Anterior cingulate cortex (tissue), 58 donors: ENCODE results near the gene EDNRB.
"Not testable (repeated sequence)": the region's sequence is repeated elsewhere in the genome, so short reads cannot be mapped to it uniquely, and the experiment has no call there.

Source experiments
- DNase-seq, 58 donors: peaks; one replicate each; lab custom pipeline; 2025; lab: John Stamatoyannopoulos, UW

The EDNRB gene

DNA sequence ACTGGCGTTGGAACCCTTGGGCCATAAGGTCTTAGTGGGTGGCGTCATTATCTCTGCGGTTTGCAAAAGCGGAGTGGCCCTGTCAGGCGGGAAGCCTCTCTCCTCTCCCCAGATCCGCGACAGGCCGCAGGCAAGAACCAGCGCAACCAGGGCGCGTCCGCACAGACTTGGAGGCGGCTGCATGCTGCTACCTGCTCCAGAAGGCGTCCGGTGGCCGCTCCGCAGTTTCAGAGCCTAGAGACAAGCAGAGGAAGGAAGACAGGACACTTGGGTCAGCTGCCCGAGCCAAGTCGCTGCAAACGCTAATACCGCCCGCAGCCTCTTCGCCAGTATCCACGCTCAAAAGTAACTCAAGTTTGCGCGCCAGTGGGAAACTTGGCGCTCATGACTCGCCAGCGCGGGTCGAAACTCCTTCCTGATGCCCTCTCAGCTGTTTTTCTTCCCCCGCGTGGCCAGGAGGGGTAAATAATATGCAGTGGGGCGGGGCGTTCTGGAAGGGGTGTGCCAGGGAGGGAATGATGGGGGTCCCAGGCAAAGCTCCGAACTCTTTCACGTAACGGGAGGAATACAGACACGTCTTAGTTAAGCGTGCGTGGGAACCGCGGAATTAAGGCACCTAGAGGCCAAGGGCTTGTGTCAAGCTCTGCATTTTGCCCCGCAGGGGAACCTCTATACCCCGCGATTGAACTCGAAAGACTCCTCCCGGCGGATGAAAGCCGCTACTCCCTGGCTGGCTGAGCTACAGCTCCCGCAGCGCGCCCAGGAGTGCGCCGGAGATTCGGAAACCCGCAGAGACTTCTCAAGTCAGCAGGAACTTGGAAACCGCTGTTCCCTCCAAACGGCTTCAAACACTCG is at the start of gene EDNRB:
Gene EDNRB (minus strand): TSS at position 441 of the 855 bp plus-strand sequence. CDS start 258 bp downstream, at position 183.
- DNase-seq = peak in 48 of 58 donors; percentile 5 to 74 (median 43)

GRCh38 chr13:77966671-77967070 is 48.0 kb upstream of the EDNRB start:
- DNase-seq = no peak

DNA sequence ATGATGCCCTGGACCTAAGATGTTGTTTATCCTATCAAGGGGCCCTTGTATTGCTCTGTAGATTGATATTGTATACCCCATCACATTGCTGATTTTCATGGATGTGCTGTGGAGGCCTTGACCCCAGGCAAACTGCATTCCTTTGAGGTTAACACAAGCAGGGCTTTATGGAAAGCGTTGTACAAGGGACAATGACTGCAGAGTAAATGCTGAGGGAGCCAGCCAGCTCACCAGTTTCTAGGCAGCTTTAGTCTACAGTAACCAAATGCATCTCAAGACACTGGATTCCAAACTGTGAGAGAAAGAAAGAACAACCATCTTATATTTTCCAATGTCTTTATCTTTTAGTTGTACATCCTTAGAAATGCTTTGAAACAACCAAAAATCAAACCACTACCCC is 34.1 kb upstream of the EDNRB start:
- DNase-seq = no peak

DNA sequence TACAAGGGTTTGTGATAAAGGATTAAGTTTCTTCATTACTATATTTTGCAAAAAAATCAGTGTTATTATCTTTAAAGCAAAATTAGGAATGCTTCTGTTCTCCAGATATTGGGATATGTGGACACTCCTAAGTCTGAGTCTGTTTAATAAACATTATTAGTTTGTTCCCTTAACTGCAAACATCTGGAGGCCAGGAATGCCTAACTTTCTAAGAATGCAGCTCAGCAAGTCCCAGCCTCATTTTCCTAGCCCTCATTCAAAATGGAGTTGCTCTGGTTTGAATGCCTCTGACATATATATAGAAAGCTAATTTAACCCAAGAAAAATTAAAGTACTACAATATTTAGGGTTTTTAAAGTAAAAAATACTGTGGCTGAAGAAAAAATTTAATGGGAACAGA is 33.6 kb upstream of the EDNRB start:
- no peak for DNase-seq

DNA sequence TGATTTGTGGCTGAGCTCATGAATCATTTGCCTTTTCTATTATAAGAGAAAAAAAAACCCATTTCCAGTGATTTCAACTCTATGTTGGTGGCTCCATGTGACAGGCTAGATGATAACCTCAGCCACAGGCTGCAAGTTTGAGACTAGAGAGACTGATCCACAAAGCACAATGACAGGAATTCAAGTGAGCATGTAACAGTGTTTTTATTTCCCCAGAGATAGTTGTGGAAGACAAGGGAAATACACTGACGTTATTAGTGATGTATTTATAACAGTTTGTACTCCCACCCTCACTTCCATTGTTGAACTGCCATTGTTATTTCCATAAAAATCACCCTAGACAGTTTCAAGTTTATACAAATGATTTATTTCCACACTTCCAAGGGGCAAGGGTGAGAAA is 27.9 kb upstream of the EDNRB start:
- no peak for DNase-seq

GRCh38 chr13:77935063-77935462 is 16.4 kb upstream of the EDNRB start:
- DNase-seq = not testable (repeated sequence)

- no peak for DNase-seq
These were observed 11.8 kb upstream of the EDNRB start for GRCh38 chr13:77930430-77930829.

GRCh38 chr13:77928909-77929308 is 10.3 kb upstream of the EDNRB start:
- no peak for DNase-seq

DNA sequence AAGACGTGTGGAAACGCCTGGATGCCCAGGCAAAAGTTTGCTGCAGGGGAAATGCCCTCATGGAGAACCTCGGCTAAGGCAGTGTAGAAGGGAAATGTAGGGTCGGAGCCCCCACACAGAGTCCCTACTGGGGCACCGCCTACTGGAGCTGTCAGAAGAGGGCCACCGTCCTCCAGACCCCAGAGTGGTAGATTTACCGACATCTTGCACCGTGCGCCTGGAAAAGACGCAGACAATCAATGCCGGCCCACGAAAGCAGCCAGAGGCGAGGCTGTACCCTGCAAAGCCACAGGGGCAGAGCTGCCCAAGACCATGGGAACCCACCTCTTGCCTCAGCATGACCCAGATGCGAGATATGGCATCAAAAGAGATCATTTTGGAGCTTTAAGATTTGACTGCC is 7.0 kb upstream of the EDNRB start:
- DNase-seq = no peak

GRCh38 chr13:77919921-77920294 is 1.3 kb upstream of the EDNRB start:
- DNase-seq = peak in 1 of 58 donors; percentile 38

DNA sequence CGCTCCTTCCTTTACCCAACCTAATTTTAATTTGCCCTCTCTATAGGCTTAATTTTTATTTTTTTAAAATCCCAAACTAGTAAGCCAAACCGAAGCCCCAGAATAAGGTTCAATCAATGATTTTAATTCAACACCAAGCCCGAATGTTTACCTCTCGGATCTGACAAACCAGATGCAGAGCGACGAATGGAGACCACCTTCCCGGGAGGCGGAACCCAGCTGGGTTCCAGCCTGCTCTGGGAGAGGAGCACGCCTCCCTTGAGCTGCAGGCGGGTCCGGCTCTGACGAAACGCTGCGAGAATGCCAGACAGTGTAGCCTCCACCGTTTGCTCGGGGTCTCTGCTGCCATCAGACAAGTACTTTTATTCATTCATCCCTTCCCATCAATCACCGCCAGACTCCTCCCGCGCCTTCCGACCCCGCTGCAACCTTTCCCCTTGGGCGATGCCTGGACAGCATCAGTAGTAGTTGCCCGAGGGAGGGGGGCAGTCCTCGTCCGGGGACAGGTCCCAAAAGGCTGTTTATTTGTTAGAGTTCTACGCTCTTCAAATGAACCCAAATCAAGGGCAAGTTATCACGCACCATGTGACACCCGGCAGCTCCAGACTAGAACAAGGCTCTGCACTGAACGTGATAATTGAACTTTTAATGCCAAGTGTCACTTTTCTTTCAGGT is 752 bp upstream of the EDNRB start:
- DNase-seq = peak in 49 of 58 donors; percentile 6 to 55 (median 24)

- DNase-seq = no peak
These were observed 2.1 kb downstream of the EDNRB start for GRCh38 chr13:77916488-77916887.

GRCh38 chr13:77915686-77916085 is 2.9 kb downstream of the EDNRB start:
- no peak for DNase-seq

- DNase-seq = no peak
These were observed 5.6 kb downstream of the EDNRB start for GRCh38 chr13:77913003-77913402.

- no peak for DNase-seq
These were observed 6.9 kb downstream of the EDNRB start for GRCh38 chr13:77911751-77912150.

DNA sequence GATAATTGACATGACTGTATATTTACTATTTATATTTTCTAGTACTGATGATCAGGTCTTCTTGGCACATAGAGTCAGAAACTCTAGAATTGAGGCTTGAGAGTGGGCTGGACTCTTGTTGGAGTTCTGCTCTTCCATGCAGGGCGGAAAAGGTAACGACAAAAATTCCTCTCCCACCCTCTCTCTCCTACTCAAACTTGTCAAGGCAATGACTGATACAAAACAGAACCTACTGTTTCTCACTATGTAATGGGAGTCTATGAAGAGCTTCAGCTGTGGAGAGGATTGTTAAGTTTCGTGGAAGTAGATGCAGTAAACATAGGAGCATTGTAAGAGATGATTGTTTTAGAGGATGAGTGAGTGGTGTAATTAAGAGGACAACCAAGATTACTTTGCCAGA is 8.8 kb downstream of the EDNRB start:
- no peak for DNase-seq

DNA sequence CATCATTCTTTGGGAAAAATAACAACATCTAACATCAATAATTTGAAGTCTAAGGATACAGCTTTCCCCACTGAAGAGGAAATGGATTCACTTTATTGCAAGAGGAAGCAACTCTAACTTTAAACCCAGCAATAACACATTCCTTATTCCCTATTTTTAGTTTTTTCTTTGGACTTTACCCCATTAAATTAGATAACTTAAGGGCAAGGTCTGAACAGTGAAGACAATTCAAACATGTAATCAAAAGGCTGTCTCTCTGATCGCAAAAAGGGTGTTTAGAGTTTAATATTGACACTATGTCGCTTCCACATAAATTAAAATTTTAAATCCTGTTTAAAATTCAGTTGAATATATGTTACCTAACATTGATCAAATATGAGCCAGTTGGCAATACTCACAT is 10.1 kb downstream of the EDNRB start:
- DNase-seq = no peak

- no peak for DNase-seq
These were observed 10.8 kb downstream of the EDNRB start for GRCh38 chr13:77907666-77908341.

GRCh38 chr13:77904031-77904430 is 14.6 kb downstream of the EDNRB start:
- no peak for DNase-seq

- no peak for DNase-seq
These were observed 15.2 kb downstream of the EDNRB start for GRCh38 chr13:77903435-77903834.

- DNase-seq = no peak
These were observed 16.2 kb downstream of the EDNRB start for GRCh38 chr13:77902319-77902963.
